OCI-LY3 (cell line): Measurements from ENCODE around the gene SSR3.

Experiments
- EZH2phosphoT487 ChIP-seq: fragments of 200-600 bp; shearing (Covaris generic); IDR thresholded peaks from 2 replicates; pipeline ENCODE4 v1.6.1; 2018; ENCODE audit warnings: antibody characterized with exemption, mixed run types, low read depth
- TF ChIP-seq, protein P1 (sequence below): fragments of 200-600, 300-600 bp; sonication (generic); IDR thresholded peaks from 2 replicates; pipeline ENCODE4 v1.5.1; 2014; ENCODE audit warnings: antibody characterized with exemption, low read length, low read depth

DNA sequence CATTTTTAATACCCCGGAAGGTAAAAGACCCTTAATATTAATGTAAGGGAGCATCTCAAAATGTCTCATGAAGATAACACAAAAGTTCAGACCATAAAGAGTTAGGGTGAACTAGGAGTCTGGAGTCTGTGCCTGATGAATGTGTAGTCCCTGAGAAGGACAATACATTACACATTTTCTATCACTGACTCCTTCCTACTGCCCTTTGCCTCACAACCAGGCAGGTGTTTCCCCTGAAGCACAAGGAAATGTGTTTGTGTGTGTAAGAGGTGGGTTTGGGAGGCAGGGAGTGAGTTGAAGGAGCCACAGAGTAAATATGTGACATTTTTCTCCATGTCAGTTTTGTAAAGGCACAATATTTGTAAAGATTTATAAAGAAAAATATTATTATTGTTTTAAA, 59.1 kb downstream of the SSR3 start:
- TF ChIP-seq, protein P1, sequence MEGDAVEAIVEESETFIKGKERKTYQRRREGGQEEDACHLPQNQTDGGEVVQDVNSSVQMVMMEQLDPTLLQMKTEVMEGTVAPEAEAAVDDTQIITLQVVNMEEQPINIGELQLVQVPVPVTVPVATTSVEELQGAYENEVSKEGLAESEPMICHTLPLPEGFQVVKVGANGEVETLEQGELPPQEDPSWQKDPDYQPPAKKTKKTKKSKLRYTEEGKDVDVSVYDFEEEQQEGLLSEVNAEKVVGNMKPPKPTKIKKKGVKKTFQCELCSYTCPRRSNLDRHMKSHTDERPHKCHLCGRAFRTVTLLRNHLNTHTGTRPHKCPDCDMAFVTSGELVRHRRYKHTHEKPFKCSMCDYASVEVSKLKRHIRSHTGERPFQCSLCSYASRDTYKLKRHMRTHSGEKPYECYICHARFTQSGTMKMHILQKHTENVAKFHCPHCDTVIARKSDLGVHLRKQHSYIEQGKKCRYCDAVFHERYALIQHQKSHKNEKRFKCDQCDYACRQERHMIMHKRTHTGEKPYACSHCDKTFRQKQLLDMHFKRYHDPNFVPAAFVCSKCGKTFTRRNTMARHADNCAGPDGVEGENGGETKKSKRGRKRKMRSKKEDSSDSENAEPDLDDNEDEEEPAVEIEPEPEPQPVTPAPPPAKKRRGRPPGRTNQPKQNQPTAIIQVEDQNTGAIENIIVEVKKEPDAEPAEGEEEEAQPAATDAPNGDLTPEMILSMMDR = no peak
- no peak for TF ChIP-seq EZH2phosphoT487
